NCI-H2107 treated with DMSO at 0.1 percent for 48 hours (cell line): Measurements from ENCODE around the gene UQCRHL.
"Not testable (repeated sequence)": the region's sequence is repeated elsewhere in the genome, so short reads cannot be mapped to it uniquely, and the experiment has no call there.

ENCODE experiments used
- DNase-seq: peaks from one replicate; lab custom pipeline; 2025; ENCODE audit not compliant: unreplicated experiment; lab: John Stamatoyannopoulos, UW

The UQCRHL gene

GRCh38 chr1:15835741-15836510 is 28.5 kb upstream of the UQCRHL start:
- peak; percentile 96 for DNase-seq

- no peak for DNase-seq
Observed at GRCh38 chr1:15835205-15835740, 27.8 kb upstream of the UQCRHL start.

GRCh38 chr1:15834406-15835204 is 27.2 kb upstream of the UQCRHL start:
- DNase-seq, result peak; percentile 97

- peak; percentile 77 for DNase-seq
Observed at GRCh38 chr1:15833842-15834405, 26.5 kb upstream of the UQCRHL start.

- peak; percentile 74 for DNase-seq
Observed at GRCh38 chr1:15833069-15833679, 25.7 kb upstream of the UQCRHL start.

GRCh38 chr1:15830258-15830657 is 22.8 kb upstream of the UQCRHL start:
- no peak for DNase-seq

GRCh38 chr1:15828931-15829330 is 21.5 kb upstream of the UQCRHL start:
- DNase-seq, result not testable (repeated sequence)

- not testable (repeated sequence) for DNase-seq
Observed at GRCh38 chr1:15827567-15827966, 20.1 kb upstream of the UQCRHL start.

GRCh38 chr1:15826810-15827507 is 19.5 kb upstream of the UQCRHL start:
- no peak for DNase-seq

GRCh38 chr1:15825800-15826199 is 18.4 kb upstream of the UQCRHL start:
- DNase-seq, result no peak

- DNase-seq, result no peak
Observed at GRCh38 chr1:15820478-15820877, 13.0 kb upstream of the UQCRHL start.

GRCh38 chr1:15816674-15817073 is 9.2 kb upstream of the UQCRHL start:
- DNase-seq, result no peak

GRCh38 chr1:15810073-15810472 is 2.6 kb upstream of the UQCRHL start:
- DNase-seq, result no peak

GRCh38 chr1:15808955-15809354 is 1.5 kb upstream of the UQCRHL start:
- DNase-seq, result no peak

GRCh38 chr1:15807121-15807520 is 328 bp downstream of the UQCRHL start:
- no peak for DNase-seq

GRCh38 chr1:15804060-15804459 is 3.4 kb downstream of the UQCRHL start:
- DNase-seq, result no peak

- DNase-seq, result no peak
Observed at GRCh38 chr1:15803380-15803779, 4.1 kb downstream of the UQCRHL start.

- DNase-seq, result no peak
Observed at GRCh38 chr1:15802234-15802965, 5.0 kb downstream of the UQCRHL start.

GRCh38 chr1:15799928-15800835 is 7.3 kb downstream of the UQCRHL start:
- no peak for DNase-seq
